HG03060 (cell line): Measurements from ENCODE around the gene MEIOB.
"Not testable (repeated sequence)": the region's sequence is repeated elsewhere in the genome, so short reads cannot be mapped to it uniquely, and the experiment has no call there.

Experiments
- ATAC-seq: cut with Tn5 transposase; IDR thresholded peaks from one replicate; pipeline ENCODE4 v1.9.1; 2021; ENCODE audit warnings: low read depth, moderate number of reproducible peaks; ENCODE audit not compliant: unreplicated experiment

MEIOB gene

DNA sequence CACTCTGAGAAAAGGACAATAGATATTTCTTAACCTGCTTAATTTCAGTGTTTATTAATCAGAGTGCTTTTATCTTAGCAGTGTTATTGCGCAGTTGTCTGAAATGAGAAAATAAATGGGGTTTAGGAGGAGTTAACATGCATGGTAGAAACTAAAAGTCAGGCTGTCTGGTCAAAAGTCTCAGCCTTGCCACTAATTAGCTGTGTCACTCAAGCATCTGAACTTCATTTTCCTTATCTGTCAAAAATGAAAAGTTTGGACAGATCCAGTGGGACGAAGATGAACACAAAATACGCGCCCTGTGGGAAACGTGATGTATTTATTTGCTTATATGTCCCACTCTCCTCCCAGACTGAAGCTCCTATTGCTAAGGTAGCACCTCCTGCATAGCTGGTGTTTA, 6.3 kb upstream of the MEIOB start:
- no peak for ATAC-seq

DNA sequence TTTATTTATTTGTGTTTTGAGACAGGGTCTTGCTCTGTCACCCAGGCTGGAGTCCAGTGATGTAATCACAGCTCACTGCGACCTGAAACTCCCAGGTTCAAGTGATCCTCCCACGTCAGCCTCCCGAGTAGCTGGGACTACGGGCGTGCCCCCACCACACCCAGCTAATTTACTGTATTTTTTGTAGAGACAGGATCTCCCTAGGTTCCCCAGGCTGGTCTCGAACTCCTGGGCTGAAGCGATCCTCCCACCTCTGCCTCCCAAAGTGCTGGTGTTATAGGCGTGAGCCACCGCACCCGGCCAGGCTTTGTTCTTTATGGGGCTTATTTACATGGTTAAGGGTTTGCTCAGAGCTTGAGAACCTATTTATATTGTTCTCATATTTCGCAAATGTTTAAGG, 5.8 kb upstream of the MEIOB start:
- ATAC-seq = no peak

DNA sequence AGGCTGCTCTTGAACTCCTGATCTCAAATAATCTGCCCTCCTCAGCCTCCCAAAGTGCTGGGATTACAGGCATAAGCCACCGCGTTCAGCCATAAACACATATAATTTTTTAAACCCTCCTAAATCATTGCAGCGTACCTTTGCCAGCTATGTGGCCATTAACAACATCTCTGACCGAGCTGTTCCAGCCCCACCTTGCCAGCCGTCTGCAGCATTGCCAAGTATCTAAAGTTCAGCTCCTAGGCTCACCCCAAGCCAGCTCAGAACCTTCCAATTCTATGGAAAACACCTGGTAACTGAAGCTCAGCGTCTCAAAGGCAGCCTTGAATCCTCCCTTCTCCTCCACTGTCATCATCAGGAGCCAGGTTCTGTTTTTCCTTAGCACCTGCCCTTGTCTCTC, 5.1 kb upstream of the MEIOB start:
- no peak for ATAC-seq

DNA sequence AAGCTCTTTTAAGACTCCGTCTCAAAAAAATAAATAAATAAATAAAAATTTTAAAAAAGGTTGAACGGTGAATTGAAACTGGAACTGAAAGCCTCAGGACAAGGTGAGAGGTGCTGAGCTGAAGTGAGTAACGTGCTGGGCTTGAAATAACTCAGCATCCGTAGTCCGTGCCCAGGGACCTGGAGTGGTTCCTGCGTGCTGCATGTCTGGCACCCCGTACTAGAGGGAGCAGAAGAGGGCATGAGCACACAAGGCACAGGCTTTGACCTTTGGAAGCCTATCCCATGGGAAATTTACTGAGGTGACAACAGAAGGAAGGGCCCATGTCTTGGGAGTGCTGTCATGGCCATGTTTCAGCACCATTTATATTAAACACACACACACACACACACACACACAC, 4.5 kb upstream of the MEIOB start:
- no peak for ATAC-seq

DNA sequence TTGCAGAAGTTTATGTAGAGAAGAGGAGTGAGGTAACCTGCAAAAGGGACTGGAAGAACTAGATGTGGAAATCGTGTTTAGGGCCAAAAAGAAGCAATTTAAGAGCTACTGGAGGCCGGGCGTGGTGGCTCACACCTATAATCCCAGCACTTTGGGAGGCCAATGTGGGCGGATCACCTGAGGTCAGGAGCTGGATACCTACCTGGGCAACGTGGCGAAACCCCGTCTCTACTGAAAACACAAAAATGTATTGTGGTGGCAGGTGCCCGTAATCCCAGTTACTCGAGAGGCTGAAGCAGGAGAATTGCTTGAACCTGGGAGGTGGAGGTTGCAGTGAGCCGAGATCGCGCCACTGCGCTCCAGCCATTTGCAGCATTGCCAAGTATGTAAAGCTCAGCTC, 4.1 kb upstream of the MEIOB start:
- not testable (repeated sequence) for ATAC-seq

DNA sequence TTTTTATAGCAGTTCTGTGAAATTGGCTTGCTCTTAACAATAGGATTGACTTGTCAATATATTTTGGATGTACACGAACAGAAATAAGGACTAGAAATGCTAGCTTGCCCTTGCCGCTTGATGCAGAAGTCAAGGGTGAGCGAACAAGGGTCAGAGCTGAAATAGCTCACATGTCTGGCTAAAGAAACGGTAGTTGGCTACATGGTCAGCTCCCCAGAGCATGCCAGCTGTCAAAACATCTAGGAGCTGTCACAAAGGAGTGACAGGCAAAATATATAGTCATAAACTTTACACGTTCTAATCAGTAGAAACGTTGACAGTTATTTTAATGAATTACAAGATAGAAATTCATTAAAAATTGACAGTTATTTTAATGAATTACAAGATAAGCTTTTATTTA, 2.9 kb upstream of the MEIOB start:
- ATAC-seq = no peak

DNA sequence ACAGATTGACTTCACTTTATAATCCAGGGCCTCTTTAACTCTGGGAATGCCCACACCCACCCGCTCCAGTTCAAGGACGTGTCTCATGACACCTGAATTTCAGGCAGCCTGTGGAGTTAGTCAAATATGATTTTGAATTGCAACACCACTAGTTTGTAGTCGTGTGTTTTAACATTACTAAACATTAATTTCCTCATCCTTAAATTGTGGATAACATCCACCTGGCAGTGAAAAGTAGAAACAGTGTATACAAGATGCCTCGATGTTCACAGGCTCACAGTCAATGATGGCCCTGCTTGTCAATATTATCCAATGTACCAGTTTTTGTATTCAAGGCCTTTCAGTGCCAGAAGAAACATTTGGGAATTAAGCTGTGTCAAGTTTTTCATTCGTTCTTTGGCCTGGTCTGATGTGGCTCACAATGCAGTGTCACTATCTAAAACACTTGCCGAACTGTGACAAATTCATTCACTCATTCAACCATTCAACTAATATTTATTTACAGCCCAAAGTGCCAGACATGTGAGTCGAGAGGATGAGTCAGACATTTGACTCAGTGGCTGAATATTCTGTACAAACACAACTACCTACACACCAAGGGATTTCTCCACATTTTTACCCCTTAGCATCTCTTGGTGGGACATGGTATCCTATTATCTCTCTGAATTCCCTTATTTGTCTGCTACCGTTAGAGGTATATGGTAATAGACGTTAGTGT, 1.4 kb downstream of the MEIOB start:
- no peak for ATAC-seq

DNA sequence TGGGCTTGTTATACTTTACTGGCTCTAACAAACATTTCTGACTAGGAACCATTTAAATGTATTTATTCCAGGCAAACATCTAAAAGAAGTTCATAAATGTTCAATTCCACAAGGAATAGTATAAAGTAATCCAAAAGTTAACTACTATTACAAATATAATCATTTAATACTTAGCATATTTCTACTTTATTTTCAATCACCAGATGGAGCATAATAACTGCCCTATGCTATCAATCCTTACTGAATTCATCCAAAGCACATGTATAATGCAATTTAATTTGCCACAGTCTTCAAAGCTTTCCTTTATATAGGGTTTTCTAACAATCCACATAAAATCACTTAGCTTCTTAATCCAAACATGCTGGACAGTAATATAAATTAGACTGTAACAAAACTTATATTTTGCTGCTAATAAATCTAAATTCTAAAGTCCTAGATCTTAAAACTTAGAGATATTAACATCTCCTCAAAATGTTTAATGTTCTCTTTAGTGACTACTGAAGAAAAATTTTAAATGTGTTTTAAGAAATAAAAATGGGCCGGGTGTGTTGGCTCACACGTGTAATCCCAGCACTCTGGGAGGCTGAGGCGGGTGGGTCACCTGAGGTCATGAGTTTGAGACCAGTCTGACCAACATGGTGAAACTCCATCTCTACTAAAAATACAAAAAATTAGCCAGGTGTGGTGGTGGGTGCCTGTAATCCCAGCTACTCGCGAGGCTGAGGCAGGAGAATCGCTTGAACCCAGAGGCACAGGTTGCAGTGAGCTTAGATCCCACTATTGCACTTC, 5.9 kb downstream of the MEIOB start:
- no peak for ATAC-seq

DNA sequence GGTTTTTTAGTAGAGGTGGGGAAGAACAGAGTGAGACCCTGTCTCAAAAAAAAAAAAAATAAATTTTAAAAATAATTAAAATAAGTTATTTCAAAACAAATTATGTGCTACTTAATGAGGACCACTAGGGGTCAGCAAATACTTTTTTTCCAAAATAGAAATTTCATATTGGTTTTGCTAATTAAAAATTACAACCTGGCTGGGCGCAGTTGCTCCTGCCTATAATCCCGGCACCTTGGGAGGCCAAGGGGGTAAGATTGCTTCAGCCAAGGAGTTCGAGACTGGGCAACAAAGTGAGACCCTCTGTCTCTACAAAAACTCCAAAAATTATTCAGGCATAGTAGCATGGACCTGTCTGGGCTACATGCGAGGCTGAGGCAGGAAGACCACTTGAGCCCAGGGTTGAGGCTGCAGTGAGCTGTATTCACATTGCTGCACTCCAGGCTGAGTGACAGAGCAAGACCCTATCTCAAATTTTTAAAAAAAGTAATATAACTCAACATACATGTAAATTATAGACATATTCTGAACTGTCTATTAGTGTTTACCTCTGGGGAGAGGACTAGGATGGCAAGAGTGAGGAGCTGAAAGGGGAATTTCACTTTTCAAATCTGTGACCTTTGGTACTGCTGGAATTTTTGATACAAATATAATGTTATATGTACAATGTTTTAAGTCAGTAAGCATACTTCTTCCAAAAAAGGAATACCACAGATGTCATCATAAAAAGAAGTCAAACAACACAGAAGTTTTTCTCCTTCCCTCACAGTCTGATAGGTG, 8.1 kb downstream of the MEIOB start:
- ATAC-seq = no peak

DNA sequence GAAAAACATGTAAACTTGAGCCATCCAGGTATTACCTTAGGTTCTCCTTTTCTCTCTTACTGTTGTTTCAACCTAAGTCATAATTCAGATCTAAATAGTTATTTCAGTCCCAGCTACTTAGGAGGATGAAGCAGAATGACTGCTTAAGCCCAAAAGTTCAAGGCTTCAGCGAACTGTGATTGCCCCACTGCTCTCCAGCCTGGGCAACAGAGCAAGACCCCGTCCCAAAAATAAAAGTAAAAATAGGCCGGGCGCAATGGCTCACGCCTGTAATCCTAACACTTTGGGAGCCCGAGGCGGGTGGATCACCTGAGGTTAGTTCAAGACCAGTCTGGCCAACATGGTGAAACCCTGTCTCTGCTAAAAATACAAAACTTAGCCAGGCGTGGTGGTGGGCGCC, 9.6 kb downstream of the MEIOB start:
- no peak for ATAC-seq

DNA sequence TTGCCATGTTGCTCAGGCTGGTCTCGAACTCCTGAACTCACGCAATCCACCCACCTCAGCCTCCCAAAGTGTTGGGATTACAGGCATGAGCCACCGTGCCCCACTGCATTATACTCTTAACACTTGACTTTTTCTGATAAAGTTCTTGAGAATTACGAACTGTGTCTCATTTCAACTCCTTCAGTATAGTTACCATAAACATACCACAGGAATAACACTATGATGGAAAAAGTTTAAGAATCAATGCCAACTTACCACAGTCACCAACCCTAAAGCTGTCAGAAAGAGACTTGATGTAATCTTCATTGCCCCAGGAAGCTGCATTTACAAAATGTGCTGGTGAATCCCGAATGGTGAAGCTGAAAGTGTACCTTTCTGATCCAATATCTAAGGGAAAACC, 10.2 kb downstream of the MEIOB start:
- no peak for ATAC-seq

DNA sequence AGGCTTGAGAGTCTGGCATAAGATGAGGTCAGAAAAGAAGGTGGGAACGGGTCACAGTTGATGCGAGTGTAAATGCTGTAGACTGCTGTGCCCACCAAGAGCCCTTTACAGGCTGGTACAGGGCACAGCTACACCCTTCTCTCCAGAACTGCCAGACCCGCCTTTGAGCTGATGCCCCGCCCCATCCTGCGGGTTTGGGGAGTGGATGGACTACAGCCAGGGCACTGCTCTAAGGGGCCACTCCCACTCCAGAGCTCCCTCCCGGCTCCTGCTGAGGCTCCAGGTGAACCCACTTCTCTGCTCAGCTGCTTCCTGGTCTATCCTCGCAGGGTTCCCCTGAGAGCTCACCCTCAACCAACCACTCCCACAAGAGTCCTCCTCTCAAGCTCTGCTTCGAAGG, 12.3 kb downstream of the MEIOB start:
- no peak for ATAC-seq

DNA sequence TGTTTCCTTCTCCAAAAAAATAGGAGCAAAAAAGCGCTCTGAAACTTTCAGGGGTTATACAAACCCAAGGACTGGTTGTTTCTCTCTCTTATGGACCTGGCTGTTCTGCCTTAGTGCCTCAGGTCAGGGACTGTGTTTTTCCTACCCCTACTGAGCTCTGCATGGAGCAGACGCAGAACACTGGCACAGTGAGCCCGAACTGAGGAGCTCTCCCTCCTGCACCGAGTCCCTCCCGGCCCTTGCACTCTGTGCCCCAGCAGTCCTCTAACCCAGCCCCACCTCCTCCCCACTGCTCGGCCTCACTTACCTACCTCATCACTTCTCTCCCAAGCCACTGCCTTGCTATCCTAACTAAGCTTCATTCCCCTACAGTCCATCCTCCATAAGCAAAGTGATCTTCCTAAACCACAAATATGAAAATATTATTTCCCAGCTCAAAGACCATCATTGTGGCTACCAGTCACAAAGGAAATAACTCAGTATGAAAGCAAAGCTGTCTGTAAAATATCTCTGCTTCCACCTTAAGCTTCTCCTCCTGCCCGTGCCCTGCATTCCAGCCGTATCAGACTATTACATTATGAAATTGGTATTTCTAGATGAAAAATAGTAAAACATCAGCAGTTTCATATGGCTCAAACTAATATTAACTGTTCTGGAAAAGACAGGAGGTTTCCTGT, 13.6 kb downstream of the MEIOB start:
- no peak for ATAC-seq

DNA sequence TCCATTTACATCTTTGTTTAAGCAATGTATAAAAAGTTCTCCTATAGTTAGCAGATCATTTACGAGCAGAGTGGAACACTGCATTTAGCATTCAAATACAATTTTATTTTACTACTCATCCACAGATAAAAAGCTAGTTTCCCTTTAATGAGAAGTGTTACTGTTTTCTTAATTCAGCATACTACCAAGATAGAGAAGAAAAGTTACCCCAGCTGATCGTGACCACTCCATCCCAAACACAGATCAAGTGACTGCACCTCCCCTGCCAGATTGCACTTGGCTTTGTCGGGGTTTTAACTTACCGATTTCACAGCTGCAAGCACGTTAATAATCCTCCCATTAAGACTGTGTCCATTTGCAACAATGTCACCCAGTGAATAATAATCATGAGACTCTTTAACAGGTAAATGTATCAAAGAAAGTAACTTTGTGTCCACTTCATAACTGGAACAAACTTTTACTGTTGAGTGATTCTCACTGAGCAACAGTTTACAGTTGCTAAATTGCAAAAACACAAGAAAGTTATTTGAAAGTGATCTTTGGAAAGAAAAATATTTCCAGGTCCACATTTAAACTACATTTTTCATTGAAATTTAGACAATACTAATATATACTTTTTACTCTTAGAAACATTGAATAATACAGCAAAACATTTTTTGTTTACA, 14.4 kb downstream of the MEIOB start:
- ATAC-seq = no peak

DNA sequence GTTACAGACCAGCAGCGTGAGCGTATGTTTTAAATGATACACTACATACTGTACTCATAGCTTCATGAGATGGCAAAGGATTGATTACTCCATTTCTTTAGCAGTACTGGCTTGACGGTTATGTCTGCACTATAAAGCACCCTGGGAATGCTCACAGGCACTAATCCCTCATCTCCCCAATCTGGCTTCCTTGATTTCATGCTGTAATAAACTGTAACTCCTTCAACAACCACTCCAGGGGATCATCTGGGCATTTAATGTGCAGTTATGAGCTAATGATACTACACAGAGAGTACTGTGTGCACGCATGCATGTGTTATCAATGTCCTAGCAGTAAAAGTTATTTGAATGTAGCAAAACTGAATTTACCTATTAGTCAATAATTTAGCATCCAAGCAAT, 20.2 kb downstream of the MEIOB start:
- no peak for ATAC-seq

DNA sequence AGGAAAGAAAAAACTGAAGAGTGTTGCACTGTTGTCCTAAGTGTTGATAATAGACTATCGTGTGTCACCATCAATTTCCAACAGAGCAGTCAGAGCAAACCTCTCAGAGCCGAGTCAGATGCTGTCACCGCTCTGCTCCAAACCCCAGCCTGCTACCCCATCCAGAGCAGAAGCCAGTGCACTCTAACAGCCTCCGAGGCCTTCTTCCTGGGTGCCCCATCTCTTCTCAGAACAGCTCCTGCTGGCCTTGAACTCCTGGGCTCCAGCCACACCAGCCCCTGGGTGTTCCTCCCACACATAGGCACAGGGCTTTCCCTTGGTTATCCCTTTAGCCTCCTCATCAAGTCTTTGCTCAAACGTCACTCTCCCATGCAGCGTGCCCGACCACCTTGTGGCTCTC, 21.0 kb downstream of the MEIOB start:
- ATAC-seq = no peak

DNA sequence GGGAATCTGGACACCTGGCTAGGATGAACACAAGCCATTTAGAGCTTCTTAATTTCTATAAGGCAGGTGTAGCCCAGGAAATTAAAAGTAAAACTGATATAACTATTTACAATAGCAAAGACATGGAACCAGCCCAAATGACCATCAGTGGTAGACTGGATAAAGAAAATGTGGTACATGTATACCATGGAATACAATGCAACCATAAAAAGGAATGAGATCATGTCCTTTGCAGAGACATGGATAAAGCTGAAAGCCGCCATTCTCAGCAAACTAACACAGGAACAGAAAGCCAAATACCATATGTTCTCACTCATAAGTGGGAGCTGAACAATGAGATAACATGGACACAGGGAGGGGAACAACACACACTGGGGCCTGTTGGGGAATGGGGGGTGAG, 25.5 kb downstream of the MEIOB start:
- no peak for ATAC-seq

DNA sequence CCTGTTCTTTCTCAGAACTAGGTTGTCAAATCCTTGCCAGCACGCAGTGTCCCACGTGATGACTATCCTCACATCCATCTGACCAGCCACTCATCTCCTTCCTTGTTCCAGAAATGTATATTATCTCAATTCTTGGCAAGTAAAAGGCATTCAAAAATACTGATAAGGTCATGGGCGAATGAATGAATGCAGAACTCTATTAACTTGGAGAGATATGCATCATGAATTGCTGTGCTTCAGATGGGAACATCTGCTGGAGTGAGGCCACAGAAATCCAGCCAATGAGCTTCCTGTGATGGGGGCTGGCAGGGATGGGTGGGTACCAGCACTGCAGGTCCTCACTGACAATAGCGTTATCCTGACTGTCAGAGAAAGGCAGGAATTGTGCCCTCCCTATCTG, 26.0 kb downstream of the MEIOB start:
- no peak for ATAC-seq

DNA sequence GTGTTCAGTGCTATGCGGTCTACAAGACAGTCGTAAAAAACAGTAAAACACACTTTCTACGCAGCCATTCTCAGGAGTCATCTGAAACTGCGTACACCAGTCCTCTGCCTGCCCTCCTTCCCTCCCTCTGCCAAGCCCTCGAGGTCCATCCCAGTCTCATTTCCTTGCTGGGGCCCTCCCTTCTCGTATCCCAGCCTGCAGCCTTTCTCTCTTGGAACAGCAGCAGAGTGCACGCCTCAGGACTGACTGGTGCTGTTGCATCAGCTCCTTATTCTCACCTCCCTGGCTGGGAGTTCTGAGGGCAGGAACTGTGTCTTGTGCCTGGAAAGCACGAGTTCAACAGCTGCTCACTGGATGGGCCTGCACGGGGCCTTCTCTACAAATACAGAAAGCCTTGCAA, 32.4 kb downstream of the MEIOB start:
- ATAC-seq = no peak

DNA sequence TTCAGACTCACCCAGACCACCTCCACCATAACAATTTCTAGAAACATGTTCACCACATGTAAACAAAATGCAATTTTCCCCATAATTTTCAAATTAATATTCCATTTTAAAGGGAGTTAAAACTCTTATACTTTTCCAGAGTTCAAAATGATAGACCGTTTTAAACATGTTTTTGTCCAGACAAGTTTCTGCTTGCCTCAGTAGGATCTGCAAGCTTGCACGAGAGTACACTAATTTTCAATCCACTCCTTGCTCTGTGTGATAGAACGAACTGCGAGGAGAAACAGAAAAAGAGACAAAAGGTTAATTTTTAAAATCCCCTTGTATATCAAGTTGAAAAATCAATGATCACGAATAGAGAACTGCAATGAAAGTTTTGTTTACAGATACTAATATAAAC, 37.9 kb downstream of the MEIOB start:
- ATAC-seq = no peak
